HepG2 (cell line): ENCODE data around the gene ABHD2. TPM values are rescaled to one million over a fixed set of nuclear protein-coding genes. Genes with fewer than 3 reads are reported as not detected.

Experiments used
- ARID4A ChIP-seq: sonication (generic); formaldehyde crosslinking; IDR thresholded peaks from 2 replicates; pipeline ENCODE4 v1.5.0; 2020; ENCODE audit warnings: mild to moderate bottlenecking, missing genetic modification reagents, borderline replicate concordance
- KDM3A ChIP-seq: IDR thresholded peaks from 2 replicates; pipeline ENCODE4 v1.6.1; 2018; ENCODE audit warnings: low read depth, missing compliant biosample characterization
- MLX ChIP-seq: IDR thresholded peaks from 2 replicates; pipeline ENCODE4 v1.6.1; 2016
- MXD3 ChIP-seq: IDR thresholded peaks from 2 replicates; pipeline ENCODE4 v1.6.1; 2016; ENCODE audit warnings: mild to moderate bottlenecking, missing biosample characterization, missing genetic modification reagents
- SALL1 ChIP-seq: sonication (generic); formaldehyde crosslinking; IDR thresholded peaks from 2 replicates; pipeline ENCODE4 v1.8.0; 2022; ENCODE audit warnings: mild to moderate bottlenecking, missing genetic modification reagents
- SMARCC2 ChIP-seq: fragments of 450-650 bp; IDR thresholded peaks from 2 replicates; pipeline ENCODE4 v1.6.1; 2017; ENCODE audit warnings: antibody characterized with exemption, mild to moderate bottlenecking
- TBP ChIP-seq: sonication (generic); formaldehyde crosslinking; IDR thresholded peaks from 2 replicates; pipeline ENCODE4 v1.5.0; 2020; ENCODE audit warnings: missing genetic modification reagents
- ZBTB38 ChIP-seq: sonication (generic); formaldehyde crosslinking; IDR thresholded peaks from 2 replicates; pipeline ENCODE4 v1.5.1; 2020; ENCODE audit warnings: mild to moderate bottlenecking, missing genetic modification reagents
- ZNF263 ChIP-seq: sonication (generic); formaldehyde crosslinking; IDR thresholded peaks from 2 replicates; pipeline ENCODE4 v1.4.0; 2020; ENCODE audit warnings: missing genetic modification reagents
- ZNF782 ChIP-seq: sonication (generic); formaldehyde crosslinking; IDR thresholded peaks from 2 replicates; pipeline ENCODE4 v1.4.0; 2020; ENCODE audit warnings: missing genetic modification reagents, mild to moderate bottlenecking, borderline replicate concordance
- ZNF850 ChIP-seq: sonication (generic); formaldehyde crosslinking; conservative IDR thresholded peaks from 2 replicates; pipeline ENCODE4 v1.9.0; 2021; ENCODE audit warnings: mild to moderate bottlenecking, missing genetic modification reagents
- ZSCAN22 ChIP-seq: sonication (generic); formaldehyde crosslinking; IDR thresholded peaks from 2 replicates; pipeline ENCODE4 v1.4.0; 2020; ENCODE audit warnings: mild to moderate bottlenecking, missing genetic modification reagents
- ZSCAN30 ChIP-seq: sonication (generic); formaldehyde crosslinking; IDR thresholded peaks from 2 replicates; pipeline ENCODE4 v1.5.0; 2020; ENCODE audit warnings: mild to moderate bottlenecking, missing genetic modification reagents
- polyA plus RNA-seq, 8 experiments: library from polyadenylated mRNA; depleted of rRNA in 3 of 8; stranded (reverse) in 7 of 8; unstranded in 1 of 8; fragments of >200 nt; fragmentation: Illumina TruSeq in 4 of 8; extraction: Trizol in 4 of 8; gene quantifications; 2 replicates each; pipeline versions ENCODE4 v1.2.1 to v1.2.3, GENCODE V29; 2011 to 2016; ENCODE audit warnings: low read depth in 4 of 8, missing spikeins in 1 of 8, mixed read lengths in 1 of 8; ENCODE audit not compliant: insufficient read depth in 1 of 8
- total RNA-seq, 5 experiments: library from RNA; depleted of rRNA; stranded (reverse); fragments of >200 nt; fragmentation: Illumina TruSeq; extraction: Trizol; gene quantifications; 2 replicates each; pipeline ENCODE4 v1.2.3, GENCODE V29; 2016; ENCODE audit warnings: low read depth in 1 of 5
- TF ChIP-seq, protein P1 (sequence below): sonication (generic); formaldehyde crosslinking; IDR thresholded peaks from 2 replicates; pipeline ENCODE4 v1.8.1; 2022; ENCODE audit warnings: mild to moderate bottlenecking, missing genetic modification reagents
- TF ChIP-seq, protein P2 (sequence below), 2 experiments: sonication (generic) in 1 of 2; formaldehyde crosslinking in 1 of 2; IDR thresholded peaks; 2 replicates each; pipeline versions ENCODE4 v1.4.0 to v1.6.1; 2016 to 2020; ENCODE audit warnings: borderline replicate concordance in 1 of 2, low read depth in 1 of 2, mild to moderate bottlenecking in 1 of 2, missing genetic modification reagents in 1 of 2
- TF ChIP-seq, protein P3 (sequence below): sonication (generic); formaldehyde crosslinking; IDR thresholded peaks from 2 replicates; pipeline ENCODE4 v1.5.0; 2020; ENCODE audit warnings: mild to moderate bottlenecking, missing genetic modification reagents

The ABHD2 gene
- total and polyA plus RNA-seq, 2 of the 13 experiments (the other 11 are each of a cell fraction or from before 2014, with no cell fraction given): 14.8 to 22.4 TPM

GRCh38 chr15:89121414-89121813 is 33.2 kb downstream of the ABHD2 start (continued):
- TF ChIP-seq ARID4A (peak; percentile 26; the same call in 1 of the 2 replicates), ZSCAN22 (CRISPR knock-in tag) (no peak), TBP (no peak), ZNF263 (CRISPR knock-in tag) (no peak), ZSCAN30 (CRISPR knock-in tag) (no peak), MLX (CRISPR knock-in tag) (no peak), SMARCC2 (no peak), ZNF850 (CRISPR knock-in tag) (no peak), MXD3 (no peak), SALL1 (CRISPR knock-in tag) (peak; percentile 92), ZBTB38 (CRISPR knock-in tag) (no peak), ZNF782 (CRISPR knock-in tag) (no peak), KDM3A (CRISPR knock-in tag) (no peak)
- TF ChIP-seq, protein P1, sequence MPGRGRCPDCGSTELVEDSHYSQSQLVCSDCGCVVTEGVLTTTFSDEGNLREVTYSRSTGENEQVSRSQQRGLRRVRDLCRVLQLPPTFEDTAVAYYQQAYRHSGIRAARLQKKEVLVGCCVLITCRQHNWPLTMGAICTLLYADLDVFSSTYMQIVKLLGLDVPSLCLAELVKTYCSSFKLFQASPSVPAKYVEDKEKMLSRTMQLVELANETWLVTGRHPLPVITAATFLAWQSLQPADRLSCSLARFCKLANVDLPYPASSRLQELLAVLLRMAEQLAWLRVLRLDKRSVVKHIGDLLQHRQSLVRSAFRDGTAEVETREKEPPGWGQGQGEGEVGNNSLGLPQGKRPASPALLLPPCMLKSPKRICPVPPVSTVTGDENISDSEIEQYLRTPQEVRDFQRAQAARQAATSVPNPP (CRISPR knock-in tag): no peak
- TF ChIP-seq, protein P2, sequence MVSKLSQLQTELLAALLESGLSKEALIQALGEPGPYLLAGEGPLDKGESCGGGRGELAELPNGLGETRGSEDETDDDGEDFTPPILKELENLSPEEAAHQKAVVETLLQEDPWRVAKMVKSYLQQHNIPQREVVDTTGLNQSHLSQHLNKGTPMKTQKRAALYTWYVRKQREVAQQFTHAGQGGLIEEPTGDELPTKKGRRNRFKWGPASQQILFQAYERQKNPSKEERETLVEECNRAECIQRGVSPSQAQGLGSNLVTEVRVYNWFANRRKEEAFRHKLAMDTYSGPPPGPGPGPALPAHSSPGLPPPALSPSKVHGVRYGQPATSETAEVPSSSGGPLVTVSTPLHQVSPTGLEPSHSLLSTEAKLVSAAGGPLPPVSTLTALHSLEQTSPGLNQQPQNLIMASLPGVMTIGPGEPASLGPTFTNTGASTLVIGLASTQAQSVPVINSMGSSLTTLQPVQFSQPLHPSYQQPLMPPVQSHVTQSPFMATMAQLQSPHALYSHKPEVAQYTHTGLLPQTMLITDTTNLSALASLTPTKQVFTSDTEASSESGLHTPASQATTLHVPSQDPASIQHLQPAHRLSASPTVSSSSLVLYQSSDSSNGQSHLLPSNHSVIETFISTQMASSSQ (IDR thresholded peaks at IDR 0.05; ENCODE audit: low read depth): peak; percentile 56
- TF ChIP-seq, protein P2 (CRISPR knock-in tag; IDR thresholded peaks at IDR 0.05; ENCODE audit: borderline replicate concordance): no peak
- TF ChIP-seq, protein P3, sequence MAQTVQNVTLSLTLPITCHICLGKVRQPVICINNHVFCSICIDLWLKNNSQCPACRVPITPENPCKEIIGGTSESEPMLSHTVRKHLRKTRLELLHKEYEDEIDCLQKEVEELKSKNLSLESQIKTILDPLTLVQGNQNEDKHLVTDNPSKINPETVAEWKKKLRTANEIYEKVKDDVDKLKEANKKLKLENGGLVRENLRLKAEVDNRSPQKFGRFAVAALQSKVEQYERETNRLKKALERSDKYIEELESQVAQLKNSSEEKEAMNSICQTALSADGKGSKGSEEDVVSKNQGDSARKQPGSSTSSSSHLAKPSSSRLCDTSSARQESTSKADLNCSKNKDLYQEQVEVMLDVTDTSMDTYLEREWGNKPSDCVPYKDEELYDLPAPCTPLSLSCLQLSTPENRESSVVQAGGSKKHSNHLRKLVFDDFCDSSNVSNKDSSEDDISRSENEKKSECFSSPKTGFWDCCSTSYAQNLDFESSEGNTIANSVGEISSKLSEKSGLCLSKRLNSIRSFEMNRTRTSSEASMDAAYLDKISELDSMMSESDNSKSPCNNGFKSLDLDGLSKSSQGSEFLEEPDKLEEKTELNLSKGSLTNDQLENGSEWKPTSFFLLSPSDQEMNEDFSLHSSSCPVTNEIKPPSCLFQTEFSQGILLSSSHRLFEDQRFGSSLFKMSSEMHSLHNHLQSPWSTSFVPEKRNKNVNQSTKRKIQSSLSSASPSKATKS (CRISPR knock-in tag): no peak
